Upper lobe of left lung (tissue), 4 donors: ENCODE data around the gene DDX3X.

Experiments used
- CTCF ChIP-seq, 6 experiments: fragments of 450-650 bp in 4 of 6; fragments of 200-600 bp in 2 of 6; sonication (generic) in 2 of 6; IDR thresholded peaks; one replicate each; pipeline ENCODE4 v1.5.1; 2016 to 2019; ENCODE audit warnings: antibody characterized with exemption in 6 of 6
- EP300 ChIP-seq, 4 donors: sonication (generic); formaldehyde crosslinking; IDR thresholded peaks; one replicate each; pipeline ENCODE4 v1.5.1; 2017; ENCODE audit warnings: antibody characterized with exemption in 4 of 4, control low read depth in 2 of 4
- POLR2AphosphoS5 ChIP-seq, 2 donors: sonication (generic); formaldehyde crosslinking; IDR thresholded peaks; one replicate each; pipeline ENCODE4 v1.5.1; 2017; ENCODE audit warnings: antibody characterized with exemption in 2 of 2

- TF ChIP-seq CTCF (IDR thresholded peaks at IDR 0.05): no peak
- TF ChIP-seq POLR2AphosphoS5 (IDR thresholded peaks at IDR 0.05): no peak
- no peak for TF ChIP-seq EP300 (IDR thresholded peaks at IDR 0.05)
These were observed 10.9 kb upstream of the DDX3X start for GRCh38 chrX:41322821-41323603.
